22Rv1 (cell line): ENCODE measurements around the gene GNB1.
A peak's percentile ranks its signal among the peaks of the same experiment; 100 is the strongest.
"Not testable (repeated sequence)": the region's sequence is repeated elsewhere in the genome, so short reads cannot be mapped to it uniquely, and the experiment has no call there.

Experiments
- H3K27ac ChIP-seq: fragments of 450-650 bp; 2 replicates; pipeline ENCODE4 v1.5.1; 2017
- ZFX ChIP-seq: fragments of 450-650 bp; IDR thresholded peaks from 2 replicates; pipeline ENCODE4 v1.6.1; 2017; ENCODE audit warnings: antibody characterized with exemption, borderline replicate concordance
- TF ChIP-seq, protein P1 (sequence below): fragments of 450-650 bp; IDR thresholded peaks from 2 replicates; pipeline ENCODE4 v1.5.1; 2017; ENCODE audit warnings: mild to moderate bottlenecking

Gene GNB1

GRCh38 chr1:1891349-1892078 lies 627 bp upstream of the GNB1 start:
- H3K27ac ChIP-seq: peak overlapping the region; percentile 76

GRCh38 chr1:1889847-1890505 lies 911 bp downstream of the GNB1 start:
- peak overlapping the region; percentile 76 for H3K27ac ChIP-seq
- no peak for TF ChIP-seq ZFX
- TF ChIP-seq, protein P1, sequence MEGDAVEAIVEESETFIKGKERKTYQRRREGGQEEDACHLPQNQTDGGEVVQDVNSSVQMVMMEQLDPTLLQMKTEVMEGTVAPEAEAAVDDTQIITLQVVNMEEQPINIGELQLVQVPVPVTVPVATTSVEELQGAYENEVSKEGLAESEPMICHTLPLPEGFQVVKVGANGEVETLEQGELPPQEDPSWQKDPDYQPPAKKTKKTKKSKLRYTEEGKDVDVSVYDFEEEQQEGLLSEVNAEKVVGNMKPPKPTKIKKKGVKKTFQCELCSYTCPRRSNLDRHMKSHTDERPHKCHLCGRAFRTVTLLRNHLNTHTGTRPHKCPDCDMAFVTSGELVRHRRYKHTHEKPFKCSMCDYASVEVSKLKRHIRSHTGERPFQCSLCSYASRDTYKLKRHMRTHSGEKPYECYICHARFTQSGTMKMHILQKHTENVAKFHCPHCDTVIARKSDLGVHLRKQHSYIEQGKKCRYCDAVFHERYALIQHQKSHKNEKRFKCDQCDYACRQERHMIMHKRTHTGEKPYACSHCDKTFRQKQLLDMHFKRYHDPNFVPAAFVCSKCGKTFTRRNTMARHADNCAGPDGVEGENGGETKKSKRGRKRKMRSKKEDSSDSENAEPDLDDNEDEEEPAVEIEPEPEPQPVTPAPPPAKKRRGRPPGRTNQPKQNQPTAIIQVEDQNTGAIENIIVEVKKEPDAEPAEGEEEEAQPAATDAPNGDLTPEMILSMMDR: no peak

More at GRCh38 chr1:1891349-1892078, 627 bp upstream of the GNB1 start:
- no peak for TF ChIP-seq ZFX
- TF ChIP-seq, protein P1: no peak

GRCh38 chr1:1889090-1889750 lies 1.7 kb downstream of the GNB1 start:
- peak overlapping the region; percentile 76 for H3K27ac ChIP-seq
- no peak for TF ChIP-seq ZFX
- TF ChIP-seq, protein P1: no peak

DNA sequence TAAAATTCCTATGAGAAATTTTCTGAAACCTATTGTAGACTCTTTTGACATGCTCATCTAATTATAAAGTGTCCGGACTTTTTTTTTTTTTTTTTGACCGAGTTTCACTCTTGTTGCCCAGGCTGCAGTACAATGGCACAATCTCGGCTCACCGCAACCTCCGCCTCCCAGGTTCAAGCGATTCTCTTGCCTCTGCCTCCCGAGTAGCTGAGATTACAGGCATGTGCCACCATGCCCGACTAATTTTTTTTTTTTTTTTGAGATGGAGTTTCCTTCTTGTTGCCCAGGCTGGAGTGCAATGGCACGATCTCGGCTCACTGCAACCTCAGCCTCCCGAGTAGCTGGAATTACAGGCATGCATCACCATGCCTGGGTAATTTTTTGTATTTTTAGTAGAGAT lies 7.0 kb downstream of the GNB1 start:
- not testable (repeated sequence) for H3K27ac ChIP-seq

DNA sequence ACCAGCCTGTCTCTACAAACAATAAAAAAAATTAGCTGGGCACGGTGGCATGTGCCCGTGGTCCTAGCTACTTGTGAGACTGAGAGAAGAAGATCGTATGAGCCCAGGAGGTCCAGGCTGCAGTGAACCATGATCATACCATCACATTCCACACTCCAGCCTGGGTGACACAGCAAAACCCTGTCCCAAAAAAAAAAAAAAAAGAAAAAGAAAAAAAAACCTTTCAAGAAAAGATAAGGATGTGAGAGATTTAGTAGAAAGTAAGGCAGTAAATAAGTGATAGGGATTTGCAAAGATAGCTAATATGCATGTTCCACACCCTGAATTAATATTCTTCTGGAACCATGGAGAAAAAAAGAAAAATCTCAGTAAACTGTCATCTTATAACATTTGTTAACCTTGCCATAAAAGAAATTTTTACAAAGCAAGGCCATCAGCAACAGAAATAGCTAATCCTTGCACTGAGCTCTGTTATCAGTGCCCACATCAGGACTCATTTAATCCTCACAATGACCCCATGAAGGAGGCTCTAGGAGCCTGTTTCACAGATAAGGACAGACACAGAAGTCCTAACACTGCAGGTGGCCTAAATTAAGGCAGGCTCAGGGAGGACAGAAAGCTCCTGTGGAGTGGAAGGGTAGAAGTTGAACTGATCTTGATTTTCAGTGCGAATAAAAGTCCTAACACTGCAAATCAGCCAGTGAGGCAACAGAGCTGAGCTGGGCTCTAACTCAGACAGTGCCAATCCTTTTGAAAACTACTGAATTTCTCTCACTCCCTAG lies 7.6 kb downstream of the GNB1 start:
- H3K27ac ChIP-seq: no peak overlapping the region
- no peak for TF ChIP-seq ZFX
- TF ChIP-seq, protein P1: no peak

DNA sequence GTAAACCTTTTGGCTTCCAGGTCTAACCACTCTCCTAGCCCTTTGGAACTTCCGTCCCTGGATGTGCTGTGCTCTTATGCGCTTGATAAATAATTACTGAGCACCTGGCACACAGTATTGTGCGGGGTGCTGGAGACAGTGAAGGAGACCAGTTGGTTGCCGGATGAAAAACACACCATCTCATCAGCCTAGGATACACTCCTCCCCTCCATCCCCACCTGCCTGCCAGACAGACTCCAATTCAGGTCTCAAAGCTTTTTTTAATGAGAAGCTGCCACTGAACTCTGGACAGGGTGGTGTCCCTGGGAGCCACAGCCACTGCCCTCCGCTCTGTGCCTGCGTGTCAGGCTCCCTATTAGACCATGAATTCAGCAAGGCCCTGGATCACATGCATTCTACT lies 9.2 kb downstream of the GNB1 start:
- TF ChIP-seq ZFX: no peak
- TF ChIP-seq, protein P1: no peak
- H3K27ac ChIP-seq: no peak overlapping the region

DNA sequence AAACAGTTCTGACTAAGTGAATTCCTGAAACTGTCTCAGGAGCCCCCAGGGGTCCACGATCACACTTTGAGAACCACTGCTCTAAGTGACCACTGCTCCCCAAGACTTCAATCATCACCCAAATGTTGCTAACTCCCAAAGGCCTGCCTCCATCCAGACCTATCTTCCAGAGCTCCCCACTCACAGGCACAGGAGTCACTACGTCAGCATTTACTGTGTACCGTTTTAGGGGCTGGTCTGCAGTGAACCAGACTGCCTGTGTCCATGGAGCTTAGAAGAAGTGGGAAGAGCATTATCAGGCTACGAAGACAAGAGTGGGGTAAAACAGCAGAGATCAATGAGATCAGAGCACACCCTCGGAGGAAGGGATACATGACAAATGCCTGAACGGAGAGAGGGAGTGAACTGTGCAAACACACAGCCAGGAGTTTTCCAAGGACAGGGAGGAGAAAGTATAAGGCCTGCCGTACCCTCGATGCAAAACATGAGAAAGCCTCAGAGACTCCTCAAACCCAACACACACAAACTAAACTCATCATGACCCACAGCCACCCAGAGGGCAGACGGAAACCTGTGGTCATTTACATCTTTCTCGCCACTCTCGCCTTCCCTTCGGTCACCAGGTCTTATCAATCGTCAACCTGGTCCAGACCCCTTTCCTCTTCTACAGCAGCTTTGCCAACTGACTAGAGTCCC lies 10.1 kb downstream of the GNB1 start:
- TF ChIP-seq, protein P1: no peak
- TF ChIP-seq ZFX: no peak
- H3K27ac ChIP-seq: no peak overlapping the region
